HG03280 (cell line): Measurements from ENCODE around the gene FNDC3B.
"Not testable (repeated sequence)": the region's sequence is repeated elsewhere in the genome, so short reads cannot be mapped to it uniquely, and the experiment has no call there.

ENCODE experiments used
- ATAC-seq: cut with Tn5 transposase; IDR thresholded peaks from one replicate; pipeline ENCODE4 v1.9.1; 2021; ENCODE audit warnings: mild to moderate bottlenecking, moderate library complexity; ENCODE audit not compliant: unreplicated experiment

Gene FNDC3B

GRCh38 chr3:172030181-172030580 is 9.2 kb upstream of the FNDC3B start:
- no peak for ATAC-seq

DNA sequence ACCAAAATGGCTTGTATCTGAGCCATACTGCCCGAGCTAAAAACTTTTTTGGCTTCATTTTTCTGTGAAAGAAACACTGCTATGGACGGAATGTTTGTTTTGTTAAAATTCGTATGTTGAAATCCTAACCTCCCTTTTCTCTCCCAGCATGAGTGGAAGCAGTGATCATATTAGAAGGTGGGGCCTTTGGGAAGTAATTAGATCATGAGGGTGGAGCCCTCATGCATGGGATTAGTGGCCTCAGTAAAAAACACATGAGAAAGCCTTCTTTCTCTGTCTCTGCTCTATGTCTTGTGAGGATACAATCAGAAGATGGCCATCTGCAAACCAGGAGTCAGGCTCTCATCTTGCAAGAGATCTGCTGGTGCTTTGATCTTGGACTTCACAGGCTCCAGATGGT is 7.4 kb upstream of the FNDC3B start:
- no peak for ATAC-seq

- ATAC-seq: no peak
These were observed 6.0 kb upstream of the FNDC3B start for GRCh38 chr3:172033396-172033795.

- ATAC-seq: no peak
These were observed 4.3 kb upstream of the FNDC3B start for GRCh38 chr3:172034786-172035685.

DNA sequence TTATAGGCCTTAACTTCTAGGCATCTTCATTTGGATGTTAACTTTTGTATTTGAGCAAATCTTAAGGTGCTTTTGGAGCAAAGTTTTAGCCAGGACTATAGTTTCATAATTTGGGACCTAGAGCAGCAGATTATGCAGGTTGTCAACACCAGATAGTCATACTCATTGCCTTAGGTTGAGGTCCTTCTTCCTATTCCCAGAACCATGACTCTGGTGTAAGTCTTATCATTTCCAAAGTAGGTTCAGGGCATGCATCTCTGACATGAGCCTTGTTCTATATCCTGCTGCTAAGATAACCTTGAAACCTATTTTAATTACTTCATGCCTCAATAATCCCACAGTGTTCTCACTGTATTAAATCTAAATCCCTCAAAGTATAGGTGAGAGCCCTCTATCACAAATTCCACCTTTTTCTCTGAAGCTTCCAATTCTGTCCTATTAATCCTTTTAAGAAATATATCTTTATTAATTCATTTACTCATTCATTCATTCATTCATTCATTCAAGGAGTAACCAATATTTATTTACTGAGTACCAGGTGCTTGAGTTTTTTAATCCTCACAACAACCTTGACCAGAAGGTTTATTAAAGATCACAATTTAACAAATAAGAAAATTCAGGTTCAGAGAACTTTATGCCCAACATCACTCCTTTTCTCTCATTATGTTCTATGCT is 2.7 kb upstream of the FNDC3B start:
- no peak for ATAC-seq

DNA sequence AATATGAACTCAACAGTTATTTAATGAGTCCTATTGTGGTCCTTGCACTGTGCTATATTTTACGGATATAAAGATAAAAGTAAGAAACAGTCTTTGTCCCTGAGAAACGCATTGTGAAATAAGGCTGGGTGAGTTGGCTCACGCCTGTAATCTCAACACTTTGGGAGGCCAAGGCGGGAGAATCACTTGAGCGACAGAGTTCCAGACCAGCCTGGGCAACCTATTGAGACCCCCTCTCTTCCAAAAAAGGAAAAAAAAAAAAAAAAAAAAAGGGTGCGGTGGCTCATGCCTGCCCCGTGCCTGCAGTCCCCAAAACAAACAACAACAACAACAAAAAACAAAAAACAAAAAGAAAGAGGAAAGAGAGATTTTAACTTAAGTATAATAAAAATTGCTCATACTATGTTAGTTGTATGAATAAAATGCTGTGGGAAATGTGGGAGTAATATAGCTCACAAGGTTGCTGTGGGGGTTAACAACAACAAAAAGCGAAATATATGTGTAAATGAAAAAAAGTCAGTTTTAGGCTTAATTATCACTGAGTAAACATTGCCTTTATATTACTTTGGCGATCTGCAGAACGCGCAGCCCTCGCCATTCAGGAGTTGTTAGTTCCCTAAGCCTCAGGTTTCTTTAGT is 461 bp upstream of the FNDC3B start:
- ATAC-seq: no peak

GRCh38 chr3:172040078-172040980 is 951 bp downstream of the FNDC3B start:
- peak; percentile 34 for ATAC-seq

- ATAC-seq: no peak
These were observed 1.9 kb downstream of the FNDC3B start for GRCh38 chr3:172040981-172041963.

DNA sequence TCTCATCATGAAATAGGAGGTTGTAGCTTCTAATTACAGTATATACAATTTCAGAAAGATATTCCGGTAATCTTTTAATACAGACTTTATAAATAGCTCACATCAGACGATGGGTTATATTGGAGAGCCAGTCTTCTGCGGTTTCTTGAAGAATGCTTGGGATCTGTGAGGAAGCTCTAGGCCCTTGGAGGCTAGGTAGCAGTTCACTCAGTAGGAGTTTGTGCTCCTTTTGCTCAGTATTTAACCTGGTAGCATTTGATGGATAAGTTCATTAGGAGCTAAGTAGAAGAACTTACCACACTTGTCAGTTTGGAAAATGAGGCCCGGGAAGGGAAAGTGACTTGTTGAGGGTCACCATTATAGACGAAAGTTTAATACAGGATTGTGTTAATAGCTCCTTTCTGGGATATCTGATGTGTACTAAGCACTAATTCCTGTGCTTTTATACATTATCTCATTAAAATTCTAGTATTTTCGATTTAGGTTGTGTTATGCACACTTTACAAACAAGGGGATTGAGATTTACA is 2.8 kb downstream of the FNDC3B start:
- no peak for ATAC-seq

DNA sequence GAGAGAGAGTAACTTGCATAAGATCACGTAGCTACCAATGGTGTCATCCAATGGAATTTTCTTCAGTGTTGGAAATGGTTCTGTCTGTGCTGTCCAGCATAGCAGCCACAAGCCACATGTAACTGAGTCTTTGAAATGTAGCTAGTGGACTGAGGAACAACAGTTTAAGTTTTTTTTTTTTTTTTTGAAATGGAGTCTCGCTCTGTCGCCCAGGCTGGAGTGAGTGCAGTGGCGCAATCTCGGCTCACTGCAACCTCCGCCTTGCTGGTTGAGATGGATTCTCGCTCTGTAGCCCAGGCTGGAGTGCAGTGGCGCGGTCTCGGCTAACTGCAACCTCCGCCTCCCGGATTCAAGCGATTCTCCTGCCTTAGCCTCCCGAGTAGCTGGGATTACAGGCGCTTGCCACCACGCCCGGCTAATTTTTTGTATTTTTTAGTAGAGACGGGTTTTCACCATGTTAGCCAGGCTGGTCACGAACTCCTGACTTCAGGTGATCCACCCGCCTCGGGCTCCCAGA is 3.3 kb downstream of the FNDC3B start:
- ATAC-seq: not testable (repeated sequence)

GRCh38 chr3:172043233-172043632 is 3.9 kb downstream of the FNDC3B start:
- no peak for ATAC-seq

- ATAC-seq: no peak
These were observed 4.4 kb downstream of the FNDC3B start for GRCh38 chr3:172043766-172044165.

DNA sequence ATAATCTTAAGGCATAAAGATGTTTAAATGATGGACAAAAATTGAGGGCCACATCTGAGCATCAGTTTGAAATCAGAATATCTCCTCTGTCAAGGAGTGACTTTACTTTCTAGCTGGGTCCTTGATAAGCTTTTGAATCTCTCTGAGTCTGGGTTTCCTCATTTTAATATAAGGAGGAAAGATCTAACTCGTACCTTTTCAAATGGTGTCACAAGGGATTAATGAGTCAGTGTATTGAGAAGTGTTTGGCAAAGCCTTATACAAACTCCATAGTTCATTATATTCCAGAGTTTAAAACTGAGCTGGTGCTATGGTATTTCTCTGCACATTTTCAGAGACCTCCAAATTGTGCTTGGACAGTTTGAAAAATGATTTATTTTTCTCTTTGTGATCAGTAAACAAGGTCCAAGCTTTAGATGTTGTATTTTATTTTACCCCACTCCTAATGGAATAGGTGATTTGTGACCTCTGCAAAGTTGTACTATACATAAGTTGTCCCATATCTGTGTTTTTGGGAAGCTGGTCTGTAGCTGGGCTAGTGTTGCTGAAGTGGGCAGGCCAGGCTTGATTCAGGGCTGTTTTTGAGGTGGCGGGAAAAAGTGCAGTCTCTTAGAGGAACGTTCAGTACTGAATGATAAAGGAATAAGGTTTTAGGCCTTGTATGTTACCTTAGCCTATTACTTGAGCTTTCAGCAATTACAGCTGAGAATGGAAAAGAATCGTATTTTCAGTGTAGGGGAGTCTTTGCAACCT is 5.6 kb downstream of the FNDC3B start:
- ATAC-seq: no peak

DNA sequence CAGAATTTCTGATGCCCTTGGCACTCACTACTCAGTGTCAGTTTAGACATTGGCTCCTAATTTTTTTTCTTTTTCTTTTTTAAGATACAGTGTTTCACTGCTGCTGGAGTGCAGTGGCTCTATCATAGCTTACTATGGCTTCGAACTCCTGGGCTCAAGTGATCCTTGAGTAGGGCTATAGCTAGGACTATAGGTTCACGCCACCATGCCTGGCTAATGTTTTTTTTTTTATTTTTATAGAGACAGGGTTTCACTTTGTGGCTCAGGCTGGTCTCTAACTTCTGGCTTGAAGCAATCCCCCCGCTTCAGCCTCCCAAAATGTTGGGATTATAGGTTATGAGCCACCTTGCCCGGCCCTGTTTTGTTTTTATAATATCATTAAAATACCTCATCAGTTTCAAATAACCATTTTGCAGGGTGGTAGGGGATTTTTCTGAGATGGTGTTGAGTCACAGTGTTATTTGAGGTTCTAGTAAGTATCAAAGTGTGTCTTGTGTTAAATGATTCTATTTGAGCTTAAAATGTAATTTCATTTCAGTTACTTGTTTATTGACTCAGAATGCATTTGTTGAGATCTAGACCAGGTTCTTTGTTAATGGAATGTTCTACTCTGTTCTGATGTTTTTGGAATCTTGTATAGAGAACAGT is 7.0 kb downstream of the FNDC3B start:
- ATAC-seq: no peak

DNA sequence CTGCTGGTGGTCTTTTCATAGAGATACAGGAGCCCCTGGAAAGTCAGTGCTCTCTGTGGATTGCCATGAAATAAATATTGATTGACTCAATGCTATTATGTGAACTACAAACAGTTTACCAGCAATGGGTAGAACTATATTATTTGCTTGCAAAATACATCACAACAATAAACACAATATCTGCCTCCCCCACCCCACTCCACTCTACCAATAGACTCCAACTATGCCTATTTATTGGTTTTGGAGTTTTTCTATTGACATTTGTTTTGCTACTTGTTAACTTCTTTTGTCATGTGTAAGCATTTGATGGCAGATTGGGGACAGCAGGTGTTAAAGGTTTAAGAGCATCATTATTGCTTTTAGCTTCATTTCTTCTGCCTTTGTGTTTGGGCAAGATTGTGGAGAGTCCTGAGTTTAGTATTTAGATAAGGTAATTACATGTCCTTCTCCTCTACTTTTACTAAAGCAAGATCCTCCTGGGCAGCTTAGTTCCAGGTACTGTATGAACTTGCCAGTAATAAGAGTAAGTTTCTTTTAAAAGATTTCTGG is 8.3 kb downstream of the FNDC3B start:
- no peak for ATAC-seq

DNA sequence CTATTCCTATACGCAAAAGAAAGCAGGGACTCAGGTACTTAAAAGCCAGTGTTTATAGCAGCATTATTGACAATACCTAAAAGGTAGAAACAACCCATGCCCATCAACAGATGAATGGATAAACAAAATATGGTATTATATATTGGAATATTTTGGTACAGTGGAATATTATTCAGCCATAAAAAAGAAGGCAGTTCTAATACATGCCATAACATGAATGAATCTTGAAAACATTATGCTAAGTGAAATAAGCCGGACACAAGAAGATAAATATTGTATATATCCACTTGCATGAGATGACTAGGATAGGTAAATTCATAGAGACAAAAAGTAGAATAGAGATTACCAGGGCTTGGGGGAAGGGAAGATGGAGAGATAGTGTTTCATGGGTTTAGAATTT is 9.2 kb downstream of the FNDC3B start:
- ATAC-seq: no peak

GRCh38 chr3:172051310-172051956 is 12.1 kb downstream of the FNDC3B start:
- no peak for ATAC-seq
